Gastrocnemius medialis (tissue), 4 donors: Measurements from ENCODE around the gene FBXL7. TPM values are rescaled to one million over a fixed set of nuclear protein-coding genes. Genes with fewer than 3 reads are reported as not detected.

Experiments
- ATAC-seq, 2 donors: fragments of 150-250 bp; one replicate each; pipeline ENCODE4 v1.9.1; 2016
- DNase-seq, 2 donors: peaks; one replicate each; pipeline ENCODE4 v3.0.0-alpha.2; 2019
- H3K27ac ChIP-seq, 4 donors: fragments of 200-600 bp; sonication (generic); 1 replicate in 1 of 4; 2 replicates in 3 of 4; pipeline ENCODE4 v1.5.1; 2016 to 2018; ENCODE audit warnings: mild to moderate bottlenecking in 2 of 4, moderate library complexity in 1 of 4
- H3K27me3 ChIP-seq, 3 donors: fragments of 200-600 bp; sonication (generic) in 2 of 3; 1 replicate in 1 of 3; 2 replicates in 2 of 3; pipeline versions ENCODE4 v1.5.1 to v1.6.0; 2016 to 2019; ENCODE audit warnings: mild to moderate bottlenecking in 1 of 3, moderate library complexity in 1 of 3
- H3K36me3 ChIP-seq, 2 donors: fragments of 200-600 bp; sonication (generic) in 1 of 2; one replicate each; pipeline ENCODE4 v1.5.1; 2017 to 2018
- H3K4me1 ChIP-seq, 2 donors: fragments of 200-600 bp; sonication (generic) in 1 of 2; one replicate each; pipeline ENCODE4 v1.5.1; 2016 to 2017; ENCODE audit warnings: mild to moderate bottlenecking in 2 of 2
- H3K4me3 ChIP-seq, 4 donors: fragments of 200-600 bp; sonication (generic) in 3 of 4; 1 replicate in 1 of 4; 2 replicates in 3 of 4; pipeline ENCODE4 v1.5.1; 2016 to 2019; ENCODE audit warnings: mild to moderate bottlenecking in 2 of 4
- H3K9me3 ChIP-seq, 3 donors: fragments of 200-600 bp; sonication (generic) in 2 of 3; 1 replicate in 1 of 3; 2 replicates in 2 of 3; pipeline ENCODE4 v1.5.1; 2016 to 2019
- POLR2A ChIP-seq, 2 donors: fragments of 450-650 bp; IDR thresholded peaks; one replicate each; pipeline ENCODE4 v1.6.1; 2017; ENCODE audit warnings: antibody characterized with exemption in 2 of 2, mild to moderate bottlenecking in 2 of 2, moderate library complexity in 2 of 2
- in situ Hi-C, 4 donors: fragments of 200-750 bp; cut with MboI; loops; one replicate each; pipeline versions ENCODE4 v1.15.0 to v1.8.0; 2017; ENCODE audit warnings: low sequenced_read_pairs in 4 of 4
- intact Hi-C: fragments of 100-400 bp; cut with DNase I; formaldehyde crosslinking; loops from one replicate; pipeline ENCODE4 v1.15.1; 2023; ENCODE audit warnings: low total_unique reads
- total RNA-seq, 4 donors: library from RNA; depleted of rRNA; stranded (reverse); fragments of >200 nt; gene quantifications; one replicate each; pipeline versions ENCODE4 v1.1.0 to v1.2.3, GENCODE V29; 2016
- TF ChIP-seq, protein P1 (sequence below), 5 experiments: fragments of 450-650 bp in 3 of 5; fragments of 200-600 bp in 2 of 5; sonication (generic) in 2 of 5; IDR thresholded peaks in 4 of 5; conservative IDR thresholded peaks in 1 of 5; 1 replicate in 4 of 5; 2 replicates in 1 of 5; pipeline ENCODE4 v1.5.1; 2016 to 2019; ENCODE audit warnings: antibody characterized with exemption in 5 of 5, mild to moderate bottlenecking in 3 of 5, moderate library complexity in 3 of 5

FBXL7 gene
- total RNA-seq, 4 donors from 2014 or later: 2.4 to 4.9 (median 3.1) TPM

DNA sequence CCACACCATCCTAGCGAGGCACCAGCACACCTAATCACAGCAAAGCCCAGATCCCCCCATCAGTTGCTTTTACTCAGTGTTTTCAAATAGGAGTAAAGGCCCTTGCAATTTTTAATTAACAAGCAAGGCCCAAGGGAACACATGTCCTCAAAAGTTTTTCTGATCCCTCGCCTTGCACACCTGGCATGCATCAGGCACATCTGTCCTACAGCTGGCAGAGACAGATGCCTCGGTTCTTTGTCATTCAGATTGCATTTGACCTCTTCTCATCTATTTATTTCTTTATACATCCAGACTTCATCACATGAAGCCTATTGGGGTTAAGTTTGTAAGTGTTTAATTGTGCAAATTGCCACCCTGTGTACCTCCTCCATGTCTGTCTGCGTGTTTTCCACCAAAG lies 438.2 kb downstream of the FBXL7 start:
- H3K36me3 ChIP-seq: peaks cover 0 to 5% of the 10 kb centered on the region in 2 donors
- in situ Hi-C loops: no loop called here
- TF ChIP-seq, protein P1, sequence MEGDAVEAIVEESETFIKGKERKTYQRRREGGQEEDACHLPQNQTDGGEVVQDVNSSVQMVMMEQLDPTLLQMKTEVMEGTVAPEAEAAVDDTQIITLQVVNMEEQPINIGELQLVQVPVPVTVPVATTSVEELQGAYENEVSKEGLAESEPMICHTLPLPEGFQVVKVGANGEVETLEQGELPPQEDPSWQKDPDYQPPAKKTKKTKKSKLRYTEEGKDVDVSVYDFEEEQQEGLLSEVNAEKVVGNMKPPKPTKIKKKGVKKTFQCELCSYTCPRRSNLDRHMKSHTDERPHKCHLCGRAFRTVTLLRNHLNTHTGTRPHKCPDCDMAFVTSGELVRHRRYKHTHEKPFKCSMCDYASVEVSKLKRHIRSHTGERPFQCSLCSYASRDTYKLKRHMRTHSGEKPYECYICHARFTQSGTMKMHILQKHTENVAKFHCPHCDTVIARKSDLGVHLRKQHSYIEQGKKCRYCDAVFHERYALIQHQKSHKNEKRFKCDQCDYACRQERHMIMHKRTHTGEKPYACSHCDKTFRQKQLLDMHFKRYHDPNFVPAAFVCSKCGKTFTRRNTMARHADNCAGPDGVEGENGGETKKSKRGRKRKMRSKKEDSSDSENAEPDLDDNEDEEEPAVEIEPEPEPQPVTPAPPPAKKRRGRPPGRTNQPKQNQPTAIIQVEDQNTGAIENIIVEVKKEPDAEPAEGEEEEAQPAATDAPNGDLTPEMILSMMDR (IDR thresholded peaks at IDR 0.05 in 4 of 5, conservative IDR thresholded peaks at IDR 0.05 in 1 of 5): no peak
- no peak for TF ChIP-seq POLR2A (IDR thresholded peaks at IDR 0.05)

DNA sequence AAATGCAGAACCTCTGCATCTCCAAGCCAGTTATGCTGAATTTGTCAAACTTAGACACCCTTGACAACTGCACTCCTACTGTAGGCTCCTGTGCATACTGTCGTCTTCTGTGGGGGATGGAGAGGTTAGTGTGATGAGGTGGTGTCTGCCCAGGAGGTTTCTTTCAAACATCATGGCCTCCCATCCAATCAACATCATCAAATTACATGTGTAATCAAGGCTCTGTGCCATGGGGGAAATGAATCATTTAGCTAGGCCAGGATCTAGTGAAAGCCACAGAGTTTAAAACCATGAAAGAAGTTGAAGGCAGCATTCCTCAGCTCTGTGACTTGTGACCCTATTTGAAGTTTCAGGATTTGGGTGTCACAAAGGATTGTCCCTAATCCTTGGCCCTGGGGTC lies 439.0 kb downstream of the FBXL7 start:
- no peak overlapping the region for H3K27ac ChIP-seq
- H3K27me3 ChIP-seq: no peaks in the 10 kb centered on the region
- ATAC-seq (no peak), DNase-seq (no peak)
- H3K4me1 ChIP-seq: no peaks in the 10 kb centered on the region
- in situ Hi-C loops (no loop called here), intact Hi-C loops (no loop called here)
- no peak for TF ChIP-seq POLR2A (IDR thresholded peaks at IDR 0.05)
- TF ChIP-seq, protein P1 (IDR thresholded peaks at IDR 0.05 in 4 of 5, conservative IDR thresholded peaks at IDR 0.05 in 1 of 5): no peak
- H3K36me3 ChIP-seq: peaks cover 0 to 5% of the 10 kb centered on the region in 2 donors
- no peak overlapping the region for H3K4me3 ChIP-seq
- H3K9me3 ChIP-seq: no peaks in the 10 kb centered on the region

More for the DNA sequence above, 438.2 kb downstream of the FBXL7 start:
- Histone ChIP-seq H3K4me1 (no peaks in the 10 kb centered on the region), H3K27me3 (no peaks in the 10 kb centered on the region), H3K9me3 (no peaks in the 10 kb centered on the region), H3K4me3 (no peak overlapping the region), H3K27ac (no peak overlapping the region)
- ATAC-seq (no peak), DNase-seq (no peak)
- intact Hi-C loops: no loop called here

DNA sequence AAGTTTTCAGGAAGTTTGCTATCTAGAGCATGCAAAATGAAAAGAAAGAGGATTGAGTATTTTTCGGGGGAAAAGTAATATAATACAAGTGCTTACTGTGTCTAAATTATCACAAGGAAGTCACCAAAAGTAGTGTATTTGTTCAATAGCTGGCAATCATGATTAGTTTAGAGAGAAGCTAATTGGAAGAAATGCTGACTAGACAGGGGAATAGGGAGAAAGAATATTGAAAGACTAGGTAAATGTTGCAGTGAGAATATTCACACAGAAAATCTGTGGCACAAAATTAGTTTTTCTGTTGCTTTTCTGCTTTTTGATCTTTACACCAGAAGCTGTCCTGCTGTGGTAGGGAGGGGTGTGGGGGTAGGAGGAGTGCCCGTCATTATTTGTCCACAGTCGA lies 440.9 kb downstream of the FBXL7 start:
- intact Hi-C loops (no loop called here), in situ Hi-C loops (no loop called here)
- no peak overlapping the region for H3K27ac ChIP-seq
- H3K36me3 ChIP-seq: peaks cover 0 to 5% of the 10 kb centered on the region in 2 donors
- no peak for ATAC-seq
- H3K4me1 ChIP-seq: no peaks in the 10 kb centered on the region
- TF ChIP-seq, protein P1 (IDR thresholded peaks at IDR 0.05 in 4 of 5, conservative IDR thresholded peaks at IDR 0.05 in 1 of 5): no peak
- TF ChIP-seq POLR2A (IDR thresholded peaks at IDR 0.05): no peak
- H3K27me3 ChIP-seq: no peaks in the 10 kb centered on the region
- no peak overlapping the region for H3K4me3 ChIP-seq
- H3K9me3 ChIP-seq: no peaks in the 10 kb centered on the region
- no peak for DNase-seq

DNA sequence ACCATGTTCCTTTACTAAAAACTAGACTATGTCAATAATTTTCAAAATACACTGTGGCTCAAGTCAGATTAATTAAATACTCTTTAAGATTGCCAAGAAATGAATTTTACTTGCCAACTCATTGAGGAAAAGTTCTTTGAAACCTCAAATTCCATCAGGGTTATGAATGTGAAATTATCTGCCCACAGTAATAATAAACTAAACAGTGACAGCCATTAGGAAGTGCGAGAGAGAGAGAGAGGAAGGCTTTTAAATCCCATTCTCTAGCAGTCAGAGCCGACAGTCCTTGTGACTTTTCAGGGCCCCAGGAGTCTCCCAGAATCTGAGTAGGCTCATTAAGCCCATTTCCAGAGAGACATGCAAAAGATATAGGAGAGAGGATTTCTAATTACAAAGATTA lies 443.5 kb downstream of the FBXL7 start:
- in situ Hi-C loops (no loop called here), intact Hi-C loops (no loop called here)
- no peak overlapping the region for H3K4me3 ChIP-seq
- TF ChIP-seq, protein P1 (IDR thresholded peaks at IDR 0.05 in 4 of 5, conservative IDR thresholded peaks at IDR 0.05 in 1 of 5): no peak
- no peak for TF ChIP-seq POLR2A (IDR thresholded peaks at IDR 0.05)
- no peak overlapping the region for H3K27ac ChIP-seq
- no peaks in the 10 kb centered on the region for H3K4me1 ChIP-seq
- no peaks in the 10 kb centered on the region for H3K36me3 ChIP-seq
- no peaks in the 10 kb centered on the region for H3K9me3 ChIP-seq
- no peaks in the 10 kb centered on the region for H3K27me3 ChIP-seq
- DNase-seq: no peak
- ATAC-seq: no peak

DNA sequence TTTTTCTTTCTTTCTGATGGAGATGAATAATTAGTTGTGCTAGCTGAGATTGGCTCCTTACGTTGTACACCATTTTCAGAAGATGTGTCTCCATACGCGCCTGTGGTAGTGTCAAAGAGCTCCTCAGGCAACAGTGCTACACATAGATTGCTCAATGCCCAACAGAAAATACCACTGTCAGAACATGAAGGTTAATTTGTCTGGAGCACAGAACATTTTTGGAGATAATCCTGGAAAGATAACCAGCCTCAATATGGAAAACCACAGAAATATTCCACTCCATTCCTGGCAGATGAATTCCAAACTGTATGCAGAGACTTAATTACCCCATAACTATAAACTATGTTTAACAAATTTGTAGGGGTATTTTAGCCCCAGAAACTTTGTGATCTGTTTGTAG lies 446.0 kb downstream of the FBXL7 start:
- no peaks in the 10 kb centered on the region for H3K4me1 ChIP-seq
- intact Hi-C loops: no loop called here
- H3K27me3 ChIP-seq: no peaks in the 10 kb centered on the region
- no peaks in the 10 kb centered on the region for H3K9me3 ChIP-seq
- ATAC-seq (no peak), DNase-seq (no peak)
- no peak overlapping the region for H3K4me3 ChIP-seq
- no peaks in the 10 kb centered on the region for H3K36me3 ChIP-seq
- TF ChIP-seq, protein P1 (IDR thresholded peaks at IDR 0.05 in 4 of 5, conservative IDR thresholded peaks at IDR 0.05 in 1 of 5): no peak
- TF ChIP-seq POLR2A (IDR thresholded peaks at IDR 0.05): no peak
- in situ Hi-C loops: no loop called here
- H3K27ac ChIP-seq: no peak overlapping the region
